Testis (tissue), 2 donors: ENCODE measurements around the gene C1orf210.

Experiments
- CTCF ChIP-seq, 3 experiments: fragments of 450-650 bp in 2 of 3; fragments of 200-600 bp in 1 of 3; sonication (generic) in 1 of 3; IDR thresholded peaks; one replicate each; pipeline ENCODE4 v1.5.1; 2016 to 2019; ENCODE audit warnings: antibody characterized with exemption in 3 of 3, mild to moderate bottlenecking in 2 of 3, moderate library complexity in 1 of 3
- POLR2A ChIP-seq: fragments of 450-650 bp; IDR thresholded peaks from one replicate; pipeline ENCODE4 v1.6.1; 2017; ENCODE audit warnings: antibody characterized with exemption, mild to moderate bottlenecking, moderate library complexity

- no peak for TF ChIP-seq POLR2A
- no peak for TF ChIP-seq CTCF (IDR thresholded peaks at IDR 0.05)
Observed at GRCh38 chr1:43232074-43232473, 53.3 kb downstream of the C1orf210 start.
